Measurements from ENCODE around the gene IGFBP2. TPM values are rescaled to one million over a fixed set of nuclear protein-coding genes. Genes with fewer than 3 reads are reported as not detected.

IGFBP2 gene
- total and polyA plus RNA-seq, 2 of the 4 experiments (the other 2 are of a cell fraction), result 33.5 to 236 TPM

- H3K27me3 ChIP-seq (ENCODE audit: control insufficient read depth, insufficient read depth, low read length), result peaks cover 2% of the 10 kb centered on the region; the same call in 1 of the 2 replicates
- peak overlapping the region; percentile 12; the same call in 1 of the 2 replicates for H4K91ac ChIP-seq (ENCODE audit: insufficient read depth, low read depth, low read length)
- 0 out of 3 replicates have a peak overlapping the region, but pooled peaks have one; percentile 19 for H2BK15ac ChIP-seq (ENCODE audit: low read depth, low read length)
- DNase-seq (peak; percentile 87), ATAC-seq (ENCODE audit: low read depth) (peak; percentile 66)
- no peaks in the 10 kb centered on the region for H3K36me3 ChIP-seq (ENCODE audit: control insufficient read depth, insufficient read depth, low read length)
- peak overlapping the region; percentile 21; the same call in 1 of the 2 replicates for H3K23ac ChIP-seq (ENCODE audit: low read depth, low read length)
- dilution Hi-C loops (cut with HindIII; ENCODE audit: low sequenced_read_pairs, unreplicated experiment) (no loop called here), in situ Hi-C loops (cut with MboI; ENCODE audit: low sequenced_read_pairs) (no loop called here), intact Hi-C loops (cut with micrococcal nuclease) (loop anchor here (1.0 kb wide), 1 partner anchor 61 kb away; no protein-coding TSS in a partner anchor)
- H3K79me1 ChIP-seq (ENCODE audit: low read depth in 1 of 2, low read length in 2 of 2), result no peaks in the 10 kb centered on the region
- H3K4ac ChIP-seq (ENCODE audit: low read depth, low read length), result peak overlapping the region; percentile 68
- H4K5ac ChIP-seq (ENCODE audit: low read depth, low read length), result peak overlapping the region; percentile 8; the same call in 1 of the 2 replicates
- H3K4me3 ChIP-seq (ENCODE audit: insufficient read depth, low read depth, low read length), result peak overlapping the region; percentile 0; the same call in 1 of the 2 replicates
- H3K9me1 ChIP-seq (ENCODE audit: insufficient read depth, low read length), result peaks cover 9% of the 10 kb centered on the region; the same call in 1 of the 2 replicates
- H2AFZ ChIP-seq (replicated peaks; ENCODE audit: low read length, poor library complexity), result no peak overlapping the region
- H3K9me3 ChIP-seq (ENCODE audit: control insufficient read depth, insufficient read depth, low read length), result no peaks in the 10 kb centered on the region
- peak overlapping the region in 1 of 2 experiments; percentile 61; a peak in 2 of 4 replicates for H4K8ac ChIP-seq (ENCODE audit: low read depth in 2 of 2, low read length in 2 of 2)
- H2BK20ac ChIP-seq (ENCODE audit: low read depth, low read length), result peak overlapping the region; percentile 30
- peak overlapping the region; percentile 16; the same call in 1 of the 2 replicates for H3K18ac ChIP-seq (ENCODE audit: low read depth, low read length)
- H3K27ac ChIP-seq (ENCODE audit: insufficient read depth, low read length), result peak overlapping the region; percentile 5; the same call in 1 of the 2 replicates
- peak overlapping the region; percentile 49 for H3K4me2 ChIP-seq (ENCODE audit: low read depth, low read length)
- no peak overlapping the region for H3K56ac ChIP-seq (ENCODE audit: extremely low read depth, insufficient read depth, low read length)
- POLR2A ChIA-PET (ENCODE audit: unreplicated experiment), result interaction anchor here (0.6 kb wide), 1 partner anchor 1134 kb away, joined by 10 read pairs; no protein-coding TSS in a partner anchor
- CTCF ChIA-PET, result interaction anchor here (0.9 to 1.5 kb wide), 3 partner anchors 15 to 77 kb away, joined by 3 to 4 read pairs (median 4); no protein-coding TSS in a partner anchor
- no peak overlapping the region for H2AK9ac ChIP-seq (replicated peaks; ENCODE audit: low read depth, low read length, poor library complexity)
- H3K4me1 ChIP-seq (ENCODE audit: control insufficient read depth, insufficient read depth, low read length), result peaks cover 5% of the 10 kb centered on the region
- no peak overlapping the region for H3K9ac ChIP-seq (ENCODE audit: low read depth, low read length)
- H4K20me1 ChIP-seq (ENCODE audit: insufficient read depth, low read length), result no peaks in the 10 kb centered on the region
- peak overlapping the region; percentile 10; the same call in 1 of the 2 replicates for H2AK5ac ChIP-seq (ENCODE audit: low read depth, low read length)
- 9% methylated on average over 4 of the region's 8 CpGs; no CpG with 5 or more reads in 1 of the 2 experiments for WGBS, 2 experiments (ENCODE audit: extremely low coverage in 2 of 2, insufficient read length in 1 of 2)
- no TSS peak for BruUV-seq (replicated peaks)
- no peak overlapping the region for H2BK5ac ChIP-seq (ENCODE audit: low read depth, low read length, poor library complexity, severe bottlenecking)
- H2BK120ac ChIP-seq (ENCODE audit: low read depth, low read length), result peak overlapping the region; percentile 39; the same call in 1 of the 2 replicates
- peak overlapping the region; percentile 50; the same call in 1 of the 2 replicates for H3K14ac ChIP-seq (replicated peaks; ENCODE audit: low read depth, low read length)
- no peak for TF ChIP-seq BHLHE40 (IDR thresholded peaks at IDR 0.05; ENCODE audit: low read depth, low read length)
- no peak for TF ChIP-seq MAFK (IDR thresholded peaks at IDR 0.05; ENCODE audit: low read depth, low read length)
- TF ChIP-seq USF2 (IDR thresholded peaks at IDR 0.05; ENCODE audit: low read depth, low read length), result no peak
- no peak for TF ChIP-seq MAZ (IDR thresholded peaks at IDR 0.05; ENCODE audit: borderline replicate concordance, low read depth, low read length)
- TF ChIP-seq POLR2A (IDR thresholded peaks at IDR 0.05; ENCODE audit: low read depth, low read length), result no peak
- TF ChIP-seq, protein P1, sequence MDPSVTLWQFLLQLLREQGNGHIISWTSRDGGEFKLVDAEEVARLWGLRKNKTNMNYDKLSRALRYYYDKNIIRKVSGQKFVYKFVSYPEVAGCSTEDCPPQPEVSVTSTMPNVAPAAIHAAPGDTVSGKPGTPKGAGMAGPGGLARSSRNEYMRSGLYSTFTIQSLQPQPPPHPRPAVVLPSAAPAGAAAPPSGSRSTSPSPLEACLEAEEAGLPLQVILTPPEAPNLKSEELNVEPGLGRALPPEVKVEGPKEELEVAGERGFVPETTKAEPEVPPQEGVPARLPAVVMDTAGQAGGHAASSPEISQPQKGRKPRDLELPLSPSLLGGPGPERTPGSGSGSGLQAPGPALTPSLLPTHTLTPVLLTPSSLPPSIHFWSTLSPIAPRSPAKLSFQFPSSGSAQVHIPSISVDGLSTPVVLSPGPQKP (IDR thresholded peaks at IDR 0.05; ENCODE audit: borderline replicate concordance, low read depth, low read length), result no peak
- no peak for TF ChIP-seq CTCF (conservative IDR thresholded peaks at IDR 0.05; ENCODE audit: low read depth, low read length)
- no peak for TF ChIP-seq MXI1 (IDR thresholded peaks at IDR 0.05; ENCODE audit: borderline replicate concordance, low read depth, low read length)
- TF ChIP-seq NFE2L2 (IDR thresholded peaks at IDR 0.05; ENCODE audit: low read depth, low read length), result no peak
- TF ChIP-seq SMC3 (IDR thresholded peaks at IDR 0.05; ENCODE audit: low read depth, low read length), result no peak
- TF ChIP-seq CEBPB (IDR thresholded peaks at IDR 0.05; ENCODE audit: low read depth, low read length), result no peak
- TF ChIP-seq FOS (IDR thresholded peaks at IDR 0.05; ENCODE audit: low read depth, low read length), result no peak
- TF ChIP-seq RAD21 (IDR thresholded peaks at IDR 0.05; ENCODE audit: low read length), result no peak
Observed at GRCh38 chr2:216596236-216596979, 36.8 kb upstream of the IGFBP2 start.
